Stomach (tissue), 9 donors: ENCODE data around the gene MRPL30. TPM values are rescaled to one million over a fixed set of nuclear protein-coding genes. Genes with fewer than 3 reads are reported as not detected.

Source experiments
- DNase-seq, 2 donors: peaks; one replicate each; pipeline versions ENCODE4 v3.0.0 to v3.0.0-alpha.2; 2013 to 2019
- H3K27ac ChIP-seq, 5 donors: fragments of 200-600 bp in 4 of 5; sonication (generic) in 4 of 5; one replicate each; pipeline ENCODE4 v1.5.1; 2013 to 2019; ENCODE audit warnings: mild to moderate bottlenecking in 1 of 5, moderate library complexity in 1 of 5
- H3K27me3 ChIP-seq, 3 donors: fragments of 200-600 bp; sonication (generic); one replicate each; pipeline ENCODE4 v1.5.1; 2017 to 2019; ENCODE audit warnings: mixed run types in 1 of 3
- H3K36me3 ChIP-seq, 4 donors: fragments of 200-600 bp; sonication (generic); 1 replicate in 3 of 4; 2 replicates in 1 of 4; pipeline ENCODE4 v1.5.1; 2016 to 2019
- H3K4me1 ChIP-seq, 4 donors: fragments of 200-600 bp; sonication (generic); one replicate each; pipeline ENCODE4 v1.5.1; 2016 to 2019
- H3K4me3 ChIP-seq, 4 donors: fragments of 200-600 bp; sonication (generic) in 3 of 4; one replicate each; pipeline ENCODE4 v1.5.1; 2016 to 2019; ENCODE audit warnings: mild to moderate bottlenecking in 1 of 4
- H3K9me3 ChIP-seq, 4 donors: fragments of 200-600 bp; sonication (generic); one replicate each; pipeline ENCODE4 v1.5.1; 2016 to 2019
- EP300 ChIP-seq: sonication (generic); formaldehyde crosslinking; IDR thresholded peaks from one replicate; pipeline ENCODE4 v1.6.1; 2017; ENCODE audit warnings: antibody characterized with exemption
- POLR2A ChIP-seq, 4 donors: fragments of 450-650 bp; IDR thresholded peaks; one replicate each; pipeline ENCODE4 v1.6.1; 2016; ENCODE audit warnings: antibody characterized with exemption in 4 of 4, control low read depth in 2 of 4, mild to moderate bottlenecking in 1 of 4, moderate library complexity in 1 of 4
- POLR2AphosphoS5 ChIP-seq, 3 donors: sonication (generic); formaldehyde crosslinking; IDR thresholded peaks; one replicate each; pipeline ENCODE4 v1.6.1; 2016; ENCODE audit warnings: antibody characterized with exemption in 3 of 3
- WGBS, 5 donors: extraction: QIAGEN DNeasy Blood & Tissue Kit in 3 of 5; methylation state at CpG; one replicate each; pipeline versions ENCODE4 v1.1.5 to v1.1.7; 2013 to 2018; 5-methylcytosine and 5-hydroxymethylcytosine counted together
- intact Hi-C: fragments of 100-400 bp; cut with DNase I; formaldehyde crosslinking; loops from one replicate; pipeline ENCODE4 v1.15.1; 2023; ENCODE audit warnings: low total_unique reads
- polyA plus RNA-seq, 3 donors: library from polyadenylated mRNA; stranded (reverse); fragments of 200-250 nt; gene quantifications; one replicate each; pipeline ENCODE4 v1.2.3, GENCODE V29; 2013
- total RNA-seq, 5 donors: library from RNA; depleted of rRNA; stranded (reverse); fragments of >200 nt; gene quantifications; one replicate each; pipeline versions ENCODE4 v1.1.0 to v1.2.3, GENCODE V29; 2014 to 2016
- TF ChIP-seq, protein P1 (sequence below), 7 experiments: fragments of 450-650 bp in 4 of 7; fragments of 200-600 bp in 3 of 7; sonication (generic) in 3 of 7; IDR thresholded peaks; one replicate each; pipeline ENCODE4 v1.5.1; 2016 to 2019; ENCODE audit warnings: antibody characterized with exemption in 7 of 7, control low read depth in 2 of 7, mild to moderate bottlenecking in 1 of 7
- donor health status: healthy with polysubstance abuse.
- donor health status: Bipolar disorder and iron deficiency.
- donor health status: healthy.

The MRPL30 gene
- total and polyA plus RNA-seq, 8 donors = 1.4 to 97.4 (median 23.1) TPM

DNA sequence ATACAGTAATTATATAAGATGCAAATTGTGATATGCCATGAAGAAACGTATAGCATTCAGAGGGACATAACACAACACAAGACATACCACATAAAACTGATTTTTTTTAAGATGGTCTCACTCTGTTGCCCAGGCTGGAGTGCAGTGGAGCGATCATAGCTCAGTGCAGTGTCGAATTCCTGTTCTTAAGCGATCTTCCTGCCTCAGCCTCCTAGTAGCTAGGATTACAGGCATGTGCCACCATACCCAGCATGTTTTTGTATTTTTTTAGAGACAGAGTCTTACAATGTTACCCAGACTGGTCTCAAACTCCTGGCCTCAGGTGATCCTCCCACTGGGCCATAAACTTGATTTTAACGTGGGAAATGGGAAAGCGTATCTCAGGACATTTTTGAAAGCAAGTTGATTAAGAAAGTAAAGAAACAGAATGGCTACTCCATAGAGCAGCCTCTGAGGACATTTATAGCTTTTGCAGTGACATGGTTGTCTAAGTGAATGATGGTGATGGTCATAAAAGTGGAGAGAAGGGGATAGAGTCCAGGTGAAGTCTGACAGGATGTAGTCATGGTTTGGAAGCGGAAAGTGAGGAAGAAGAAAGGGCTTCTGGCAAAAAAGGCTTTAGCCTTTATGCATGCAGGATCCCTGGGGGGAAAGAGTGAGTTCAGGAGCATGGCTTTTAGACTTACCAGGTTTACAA lies 28.6 kb upstream of the MRPL30 start:
- Histone ChIP-seq H3K4me3 (no peak overlapping the region), H3K4me1 (peaks cover 14 to 37% (median 23%) of the 10 kb centered on the region in 4 donors), H3K9me3 (no peaks in the 10 kb centered on the region), H3K27ac (no peak overlapping the region), H3K27me3 (no peaks in the 10 kb centered on the region), H3K36me3 (peaks cover 0 to 7% (median 5%) of the 10 kb centered on the region in 4 donors)
- intact Hi-C loops = no loop called here
- TF ChIP-seq POLR2A (IDR thresholded peaks at IDR 0.05) = no peak
- TF ChIP-seq POLR2AphosphoS5 (IDR thresholded peaks at IDR 0.05) = no peak
- TF ChIP-seq EP300 = no peak
- TF ChIP-seq, protein P1, sequence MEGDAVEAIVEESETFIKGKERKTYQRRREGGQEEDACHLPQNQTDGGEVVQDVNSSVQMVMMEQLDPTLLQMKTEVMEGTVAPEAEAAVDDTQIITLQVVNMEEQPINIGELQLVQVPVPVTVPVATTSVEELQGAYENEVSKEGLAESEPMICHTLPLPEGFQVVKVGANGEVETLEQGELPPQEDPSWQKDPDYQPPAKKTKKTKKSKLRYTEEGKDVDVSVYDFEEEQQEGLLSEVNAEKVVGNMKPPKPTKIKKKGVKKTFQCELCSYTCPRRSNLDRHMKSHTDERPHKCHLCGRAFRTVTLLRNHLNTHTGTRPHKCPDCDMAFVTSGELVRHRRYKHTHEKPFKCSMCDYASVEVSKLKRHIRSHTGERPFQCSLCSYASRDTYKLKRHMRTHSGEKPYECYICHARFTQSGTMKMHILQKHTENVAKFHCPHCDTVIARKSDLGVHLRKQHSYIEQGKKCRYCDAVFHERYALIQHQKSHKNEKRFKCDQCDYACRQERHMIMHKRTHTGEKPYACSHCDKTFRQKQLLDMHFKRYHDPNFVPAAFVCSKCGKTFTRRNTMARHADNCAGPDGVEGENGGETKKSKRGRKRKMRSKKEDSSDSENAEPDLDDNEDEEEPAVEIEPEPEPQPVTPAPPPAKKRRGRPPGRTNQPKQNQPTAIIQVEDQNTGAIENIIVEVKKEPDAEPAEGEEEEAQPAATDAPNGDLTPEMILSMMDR (IDR thresholded peaks at IDR 0.05) = no peak
- WGBS, 5 donors = 87 to 95% (median 91%) methylated on average over 7 of the region's 7 CpGs
- DNase-seq = no peak

DNA sequence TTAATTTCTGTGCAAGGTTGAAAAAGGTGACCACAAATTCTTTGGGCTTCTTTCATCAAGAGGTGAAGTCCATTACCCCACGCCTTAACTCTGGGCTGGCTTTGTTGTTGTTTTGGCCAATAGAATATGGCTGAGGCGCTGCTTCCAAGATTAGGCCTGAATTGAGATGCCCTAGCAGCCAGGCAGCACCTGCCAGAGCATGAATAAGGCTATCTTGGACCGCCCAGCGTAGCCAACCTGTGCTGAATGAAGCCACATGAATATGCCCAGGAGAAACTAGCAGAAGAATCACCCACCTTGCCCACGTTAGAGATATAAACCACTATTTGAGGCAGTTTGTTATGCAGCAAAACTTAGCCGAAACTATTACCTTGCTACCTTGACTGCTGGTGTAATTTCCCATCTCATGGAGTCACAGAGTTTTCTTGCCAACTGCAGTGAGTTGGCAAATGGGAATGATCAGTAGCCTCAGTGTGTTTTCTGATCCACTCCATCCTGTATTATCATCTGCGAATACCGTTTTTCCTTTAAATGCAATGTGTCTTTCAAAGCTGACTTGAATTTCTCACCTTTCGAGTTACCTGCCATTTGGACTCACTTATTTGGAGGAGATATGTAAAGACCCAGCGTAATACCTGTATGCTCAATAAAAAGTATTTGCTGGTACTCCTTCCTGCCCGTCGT lies 26.9 kb upstream of the MRPL30 start:
- intact Hi-C loops = no loop called here
- peak in 1 of 2 donors; percentile 23 for DNase-seq
- peak overlapping the region; percentile 61 to 76 (median 66) for H3K4me3 ChIP-seq
- TF ChIP-seq EP300 (no peak), POLR2A (IDR thresholded peaks at IDR 0.05) (no peak), POLR2AphosphoS5 (IDR thresholded peaks at IDR 0.05) (no peak)
- TF ChIP-seq, protein P1 (IDR thresholded peaks at IDR 0.05) = no peak
- peak overlapping the region; percentile 90 to 93 (median 92) for H3K27ac ChIP-seq
- H3K27me3 ChIP-seq = no peaks in the 10 kb centered on the region
- H3K4me1 ChIP-seq = peaks cover 14 to 39% (median 23%) of the 10 kb centered on the region in 4 donors
- 22 to 36% (median 23%) methylated on average over 12 of the region's 12 CpGs for WGBS, 5 donors
- peaks cover 0 to 24% (median 20%) of the 10 kb centered on the region in 4 donors for H3K36me3 ChIP-seq
- H3K9me3 ChIP-seq = no peaks in the 10 kb centered on the region

DNA sequence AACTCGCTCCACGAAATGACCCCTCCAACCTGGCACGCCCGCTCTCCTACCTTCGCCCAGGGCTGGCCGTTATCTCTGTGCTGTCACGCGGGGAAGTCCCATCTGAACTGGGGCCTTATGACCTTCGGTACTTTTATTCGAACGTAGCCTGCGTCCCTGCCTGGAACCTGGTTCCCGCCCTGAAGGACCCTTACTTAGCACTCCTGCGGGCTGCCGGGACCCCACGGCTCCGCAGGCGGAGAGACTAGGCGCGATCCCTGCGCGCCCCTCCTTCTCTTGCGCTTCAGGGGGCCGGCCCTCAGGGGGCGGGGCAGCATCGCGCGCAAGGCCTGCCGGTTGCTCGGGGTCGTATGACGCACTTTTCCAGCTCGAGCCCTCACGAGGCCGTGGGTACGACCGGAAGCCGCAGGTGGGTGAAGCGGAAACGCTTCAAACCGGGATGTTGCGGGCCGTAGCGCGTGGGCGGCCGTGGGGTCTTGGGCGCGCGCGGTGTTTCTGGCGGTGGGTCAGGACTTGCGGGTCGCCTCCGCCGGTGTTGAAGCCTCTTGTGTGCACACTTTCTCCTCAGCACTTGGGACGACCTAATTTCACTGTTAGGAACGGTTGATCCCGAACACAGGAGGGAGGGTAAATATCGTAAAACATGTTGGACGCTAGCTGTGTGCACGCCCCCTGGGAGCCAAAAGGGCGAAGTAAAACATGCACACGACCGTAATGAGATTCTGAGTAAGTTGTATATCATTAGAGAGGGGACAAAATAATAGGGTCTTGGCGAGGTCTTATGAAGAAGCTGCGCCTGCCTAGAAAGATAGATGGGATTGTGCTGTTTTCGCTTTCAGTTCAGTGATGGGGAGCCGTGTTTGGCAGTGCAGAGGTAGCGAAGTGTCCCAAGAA lies 26.1 kb upstream of the MRPL30 start, which contains the start of the genes LIPT1 and TSGA10:
Gene LIPT1, plus strand, starts transcription at position 325 of the 894 bp plus-strand sequence. CDS start 6,991 bp downstream, outside the sequence.
Gene TSGA10, minus strand, starts transcription at position 300 of the 894 bp plus-strand sequence. CDS start 45,503 bp downstream, outside the sequence.
- Histone ChIP-seq H3K27me3 (no peaks in the 10 kb centered on the region), H3K4me3 (peak within 1 kb of the TSS; percentile 61 to 76 (median 66)), H3K27ac (peak within 1 kb of the TSS; percentile 90 to 93 (median 92)), H3K9me3 (no peaks in the 10 kb centered on the region), H3K36me3 (peaks cover 0 to 32% (median 28%) of the 10 kb centered on the region in 4 donors), H3K4me1 (peaks cover 14 to 39% (median 23%) of the 10 kb centered on the region in 4 donors)
- WGBS, 5 donors = 0 to 1% (median 1%) methylated on average over 25 to 70 of the region's 70 CpGs
- TF ChIP-seq, protein P1 (IDR thresholded peaks at IDR 0.05) = peak in 2 of 7 experiments; percentile 8 to 14
- TF ChIP-seq EP300 (no peak), POLR2A (IDR thresholded peaks at IDR 0.05) (peak in 2 of 4 donors; percentile 51 to 86), POLR2AphosphoS5 (IDR thresholded peaks at IDR 0.05) (peak; percentile 95 to 98 (median 98))
- intact Hi-C loops = no loop called here
- DNase-seq = peak; percentile 92 to 98
